Stimulated activated CD8-positive, alpha-beta memory T cell treated with anti-CD3 and anti-CD28 coated beads, Interleukin-7, amount 100 ng/mL, for 24 hours (primary cell): ENCODE results near the gene MPO.

Experiments
- DNase-seq: peaks from one replicate; pipeline ENCODE4 v3.0.0-alpha.2; 2020; ENCODE audit warnings: low read depth

MPO gene

GRCh38 chr17:58319173-58320162 is 38.7 kb upstream of the MPO start:
- DNase-seq = no peak

GRCh38 chr17:58318627-58319172 is 38.0 kb upstream of the MPO start:
- DNase-seq = no peak

- DNase-seq = no peak
These were observed 37.3 kb upstream of the MPO start for GRCh38 chr17:58318065-58318481.

- peak; percentile 37 for DNase-seq
These were observed 36.8 kb upstream of the MPO start for GRCh38 chr17:58317421-58318064.

GRCh38 chr17:58316260-58316960 is 35.7 kb upstream of the MPO start:
- DNase-seq = no peak

- no peak for DNase-seq
These were observed 35.0 kb upstream of the MPO start for GRCh38 chr17:58315750-58316149.

GRCh38 chr17:58315281-58315711 is 34.6 kb upstream of the MPO start:
- no peak for DNase-seq

- DNase-seq = no peak
These were observed 33.9 kb upstream of the MPO start for GRCh38 chr17:58314706-58315015.

- DNase-seq = no peak
These were observed 33.3 kb upstream of the MPO start for GRCh38 chr17:58313815-58314705.

- no peak for DNase-seq
These were observed 32.1 kb upstream of the MPO start for GRCh38 chr17:58312829-58313228.

- DNase-seq = no peak
These were observed 31.4 kb upstream of the MPO start for GRCh38 chr17:58312021-58312630.

GRCh38 chr17:58311429-58311894 is 30.7 kb upstream of the MPO start:
- no peak for DNase-seq

GRCh38 chr17:58310511-58311428 is 30.0 kb upstream of the MPO start:
- no peak for DNase-seq

- DNase-seq = no peak
These were observed 29.2 kb upstream of the MPO start for GRCh38 chr17:58309918-58310259.

GRCh38 chr17:58308985-58309917 is 28.5 kb upstream of the MPO start:
- no peak for DNase-seq

GRCh38 chr17:58308173-58308984 is 27.6 kb upstream of the MPO start:
- no peak for DNase-seq

- no peak for DNase-seq
These were observed 26.9 kb upstream of the MPO start for GRCh38 chr17:58307468-58308172.
